Neural progenitor cell (in vitro differentiated cells): Measurements from ENCODE around the gene ARHGEF4.

Experiments used
- CTCF ChIP-seq: fragments of 200-600 bp; sonication (generic); IDR thresholded peaks from 2 replicates; pipeline ENCODE4 v1.5.1; 2017; ENCODE audit warnings: antibody characterized with exemption, mild to moderate bottlenecking
- EZH2 ChIP-seq: fragments of 200-600 bp; sonication (generic); IDR thresholded peaks from 2 replicates; pipeline ENCODE4 v1.6.1; 2017; ENCODE audit warnings: antibody characterized with exemption, mild to moderate bottlenecking, moderate library complexity

- no peak for TF ChIP-seq CTCF
- no peak for TF ChIP-seq EZH2
These were observed 126.6 kb downstream of the ARHGEF4 start for GRCh38 chr2:130963196-130963848.
